Measurements from ENCODE around the gene NFASC.

NFASC gene

DNA sequence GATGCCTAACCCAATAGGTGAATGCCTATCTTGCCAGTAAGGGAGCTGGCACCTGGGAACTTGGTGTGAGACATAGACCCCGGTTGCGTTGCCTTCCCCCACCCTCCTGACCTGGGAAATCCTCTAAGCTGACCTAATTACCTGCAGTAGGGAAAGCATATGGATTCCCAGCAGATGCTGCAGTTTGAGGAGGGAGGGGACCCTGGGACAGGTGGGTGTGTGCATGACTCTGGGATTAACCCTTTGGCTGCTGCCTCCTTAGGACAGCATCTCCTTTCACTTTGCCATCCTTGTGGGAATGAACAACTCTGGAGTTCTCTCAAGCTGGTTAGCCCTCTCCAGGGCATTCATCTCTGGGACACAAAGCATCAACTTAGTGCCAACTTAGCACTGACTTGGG is 16.4 kb upstream of the NFASC start:
- no peak overlapping the region for H2AFZ ChIP-seq (ENCODE audit: low read length)
- no peak overlapping the region for H3K4me3 ChIP-seq (ENCODE audit: low read length)
- TF ChIP-seq EZH2 (optimal IDR thresholded peaks at IDR 0.05; ENCODE audit: low read depth, low read length), result no peak
- TF ChIP-seq EZH2phosphoT487 (IDR thresholded peaks at IDR 0.05; ENCODE audit: low read length), result no peak
- TF ChIP-seq, protein P1, sequence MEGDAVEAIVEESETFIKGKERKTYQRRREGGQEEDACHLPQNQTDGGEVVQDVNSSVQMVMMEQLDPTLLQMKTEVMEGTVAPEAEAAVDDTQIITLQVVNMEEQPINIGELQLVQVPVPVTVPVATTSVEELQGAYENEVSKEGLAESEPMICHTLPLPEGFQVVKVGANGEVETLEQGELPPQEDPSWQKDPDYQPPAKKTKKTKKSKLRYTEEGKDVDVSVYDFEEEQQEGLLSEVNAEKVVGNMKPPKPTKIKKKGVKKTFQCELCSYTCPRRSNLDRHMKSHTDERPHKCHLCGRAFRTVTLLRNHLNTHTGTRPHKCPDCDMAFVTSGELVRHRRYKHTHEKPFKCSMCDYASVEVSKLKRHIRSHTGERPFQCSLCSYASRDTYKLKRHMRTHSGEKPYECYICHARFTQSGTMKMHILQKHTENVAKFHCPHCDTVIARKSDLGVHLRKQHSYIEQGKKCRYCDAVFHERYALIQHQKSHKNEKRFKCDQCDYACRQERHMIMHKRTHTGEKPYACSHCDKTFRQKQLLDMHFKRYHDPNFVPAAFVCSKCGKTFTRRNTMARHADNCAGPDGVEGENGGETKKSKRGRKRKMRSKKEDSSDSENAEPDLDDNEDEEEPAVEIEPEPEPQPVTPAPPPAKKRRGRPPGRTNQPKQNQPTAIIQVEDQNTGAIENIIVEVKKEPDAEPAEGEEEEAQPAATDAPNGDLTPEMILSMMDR (IDR thresholded peaks at IDR 0.05; ENCODE audit: low read length), result no peak
- H3K27ac ChIP-seq (ENCODE audit: low read length), result no peak overlapping the region
- no peaks in the 10 kb centered on the region for H3K79me2 ChIP-seq (ENCODE audit: low read length)
- no peaks in the 10 kb centered on the region for H4K20me1 ChIP-seq (ENCODE audit: insufficient read depth, low read length)
- H3K4me1 ChIP-seq (ENCODE audit: low read length), result no peaks in the 10 kb centered on the region
- no peaks in the 10 kb centered on the region for H3K9me3 ChIP-seq (replicated peaks; ENCODE audit: insufficient read depth, low read length)
- H3K27me3 ChIP-seq (replicated peaks; ENCODE audit: insufficient read depth, low read length), result no peaks in the 10 kb centered on the region
- no peaks in the 10 kb centered on the region for H3K36me3 ChIP-seq (replicated peaks; ENCODE audit: insufficient read depth, low read length)
- H3K9ac ChIP-seq (ENCODE audit: low read length), result no peak overlapping the region
- no peak for DNase-seq
- H3K9me2 ChIP-seq (replicated peaks; ENCODE audit: insufficient read depth, low read length), result no peaks in the 10 kb centered on the region
- H3K4me2 ChIP-seq (ENCODE audit: low read depth, low read length), result no peak overlapping the region
- no peaks in the 10 kb centered on the region for H3F3A ChIP-seq (ENCODE audit: insufficient read depth, low read length)

DNA sequence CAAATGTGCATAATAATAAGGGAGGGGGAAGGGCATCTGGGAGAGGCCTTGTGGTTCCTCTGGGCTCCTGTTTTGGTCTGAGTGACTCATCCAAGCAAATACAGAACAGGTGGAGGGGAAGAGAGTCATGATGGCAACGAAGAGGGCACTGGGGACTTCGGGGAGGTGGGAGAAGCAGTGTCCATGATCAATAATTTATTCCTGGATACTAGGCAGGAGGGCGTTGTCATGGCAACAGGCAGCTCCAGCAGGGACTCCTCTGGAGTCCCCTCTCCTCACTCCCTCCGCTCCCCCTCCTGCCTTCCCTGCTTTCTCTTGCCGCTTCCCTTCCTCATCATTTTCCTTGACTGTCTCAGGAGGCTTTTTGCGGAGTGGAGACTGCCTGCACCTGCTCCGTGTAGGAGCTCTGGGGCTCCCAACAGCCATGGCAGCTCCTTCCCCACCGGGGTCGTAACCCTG is 12.3 kb upstream of the NFASC start:
- Histone ChIP-seq H3K4me1 (ENCODE audit: low read length) (no peaks in the 10 kb centered on the region), H3K4me3 (ENCODE audit: low read length) (no peak overlapping the region), H3K27ac (ENCODE audit: low read length) (no peak overlapping the region), H3K4me2 (ENCODE audit: low read depth, low read length) (no peak overlapping the region), H3K79me2 (ENCODE audit: low read length) (no peaks in the 10 kb centered on the region), H3K36me3 (replicated peaks; ENCODE audit: insufficient read depth, low read length) (no peaks in the 10 kb centered on the region), H3K9me3 (replicated peaks; ENCODE audit: insufficient read depth, low read length) (no peaks in the 10 kb centered on the region), H3K9me2 (replicated peaks; ENCODE audit: insufficient read depth, low read length) (no peaks in the 10 kb centered on the region), H3F3A (ENCODE audit: insufficient read depth, low read length) (no peaks in the 10 kb centered on the region), H2AFZ (ENCODE audit: low read length) (no peak overlapping the region), H3K27me3 (replicated peaks; ENCODE audit: insufficient read depth, low read length) (no peaks in the 10 kb centered on the region), H4K20me1 (ENCODE audit: insufficient read depth, low read length) (no peaks in the 10 kb centered on the region), H3K9ac (ENCODE audit: low read length) (no peak overlapping the region)
- DNase-seq, result no peak
- TF ChIP-seq EZH2 (optimal IDR thresholded peaks at IDR 0.05; ENCODE audit: low read depth, low read length) (no peak), EZH2phosphoT487 (IDR thresholded peaks at IDR 0.05; ENCODE audit: low read length) (no peak)
- TF ChIP-seq, protein P1 (IDR thresholded peaks at IDR 0.05; ENCODE audit: low read length), result no peak

DNA sequence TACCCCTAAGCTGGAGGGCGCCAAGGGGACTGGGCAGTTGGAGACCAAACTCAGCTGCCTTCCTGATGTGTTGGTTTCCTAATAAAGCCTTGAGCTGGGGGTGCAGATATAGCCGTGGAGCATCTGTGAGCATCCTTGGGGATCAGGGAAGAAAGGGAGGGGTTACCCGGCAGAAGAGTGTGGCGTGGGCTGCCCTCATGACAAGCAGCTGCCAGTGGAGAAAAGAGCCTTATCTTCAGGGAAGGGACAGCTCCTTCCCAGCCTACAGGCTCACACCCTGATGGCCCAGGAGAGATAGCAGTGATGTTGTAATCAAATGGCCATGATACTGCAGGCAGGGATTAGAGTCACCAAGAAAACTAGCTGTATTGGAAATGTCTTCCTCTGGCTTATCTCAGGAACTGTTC is 10.8 kb upstream of the NFASC start:
- Histone ChIP-seq H3F3A (ENCODE audit: insufficient read depth, low read length) (no peaks in the 10 kb centered on the region), H3K79me2 (ENCODE audit: low read length) (no peaks in the 10 kb centered on the region), H3K27ac (ENCODE audit: low read length) (no peak overlapping the region), H3K9me3 (replicated peaks; ENCODE audit: insufficient read depth, low read length) (no peaks in the 10 kb centered on the region), H3K4me1 (ENCODE audit: low read length) (no peaks in the 10 kb centered on the region), H4K20me1 (ENCODE audit: insufficient read depth, low read length) (no peaks in the 10 kb centered on the region), H3K4me2 (ENCODE audit: low read depth, low read length) (no peak overlapping the region), H3K9ac (ENCODE audit: low read length) (no peak overlapping the region), H2AFZ (ENCODE audit: low read length) (no peak overlapping the region), H3K9me2 (replicated peaks; ENCODE audit: insufficient read depth, low read length) (no peaks in the 10 kb centered on the region), H3K36me3 (replicated peaks; ENCODE audit: insufficient read depth, low read length) (no peaks in the 10 kb centered on the region), H3K27me3 (replicated peaks; ENCODE audit: insufficient read depth, low read length) (no peaks in the 10 kb centered on the region), H3K4me3 (ENCODE audit: low read length) (no peak overlapping the region)
- no peak for TF ChIP-seq EZH2 (optimal IDR thresholded peaks at IDR 0.05; ENCODE audit: low read depth, low read length)
- TF ChIP-seq EZH2phosphoT487 (IDR thresholded peaks at IDR 0.05; ENCODE audit: low read length), result no peak
- TF ChIP-seq, protein P1 (IDR thresholded peaks at IDR 0.05; ENCODE audit: low read length), result no peak
- DNase-seq, result no peak

Data from MM.1S (cell line).